ENCODE results near the gene REST. TPM values are rescaled to one million over a fixed set of nuclear protein-coding genes. Genes with fewer than 3 reads are reported as not detected.

REST gene
- total and polyA plus RNA-seq, 8 donors = 2.7 to 28.9 (median 13.9) TPM

GRCh38 chr4:56990109-56990905 lies 82.6 kb downstream of the REST start:
- 90 to 93% methylated on average over 6 of the region's 6 CpGs for whole genome bisulfite sequencing, 2 donors

GRCh38 chr4:56995525-56995924 lies 87.8 kb downstream of the REST start:
- no peaks in the 10 kb centered on the region for H3K27me3 ChIP-seq
- no peak overlapping the region for H3K4me3 ChIP-seq
- FAIRE-seq = no peak
- 32 to 33% methylated on average over 7 of the region's 7 CpGs for WGBS, 2 donors
- TF ChIP-seq CTCF (IDR thresholded peaks at IDR 0.05) = no peak
- peaks cover 0 to 8% (median 0%) of the 10 kb centered on the region in 3 donors for H3K4me1 ChIP-seq
- intact Hi-C loops (cut with DNase I) = no loop called here
- DNase-seq = peak in 3 of 6 donors; percentile 33 to 48 (median 46)
- no peaks in the 10 kb centered on the region for H3K9me3 ChIP-seq
- H3K36me3 ChIP-seq = peaks cover 0 to 42% (median 15%) of the 10 kb centered on the region in 3 donors
- peak; percentile 24 to 90 (median 88) for ATAC-seq
- H3K27ac ChIP-seq = peak overlapping the region in 1 of 4 donors; percentile 4

More at GRCh38 chr4:56990109-56990905, 82.6 kb downstream of the REST start:
- ATAC-seq (no peak), FAIRE-seq (no peak), DNase-seq (no peak)
- Histone ChIP-seq H3K9me3 (no peaks in the 10 kb centered on the region), H3K27ac (no peak overlapping the region), H3K4me1 (peaks cover 0 to 3% (median 0%) of the 10 kb centered on the region in 3 donors), H3K36me3 (peaks cover 4 to 51% (median 14%) of the 10 kb centered on the region in 3 donors), H3K4me3 (no peak overlapping the region), H3K27me3 (no peaks in the 10 kb centered on the region)
- no peak for TF ChIP-seq CTCF (IDR thresholded peaks at IDR 0.05)
- intact Hi-C loops (cut with DNase I) = no loop called here

- no peak for FAIRE-seq
- H3K4me1 ChIP-seq = peaks cover 0 to 8% (median 0%) of the 10 kb centered on the region in 3 donors
- 100% methylated on average over 1 of the region's 1 CpG for WGBS, 2 donors
- intact Hi-C loops (cut with DNase I) = no loop called here
- no peak for DNase-seq
- ATAC-seq = no peak
- no peak overlapping the region for H3K4me3 ChIP-seq
- no peaks in the 10 kb centered on the region for H3K27me3 ChIP-seq
- no peak for TF ChIP-seq CTCF (IDR thresholded peaks at IDR 0.05)
- H3K9me3 ChIP-seq = no peaks in the 10 kb centered on the region
- H3K36me3 ChIP-seq = peaks cover 0 to 34% (median 16%) of the 10 kb centered on the region in 3 donors
- no peak overlapping the region for H3K27ac ChIP-seq
These were observed 92.1 kb downstream of the REST start for GRCh38 chr4:56999751-57000150.

- Histone ChIP-seq H3K4me1 (no peaks in the 10 kb centered on the region), H3K36me3 (peaks cover 0 to 79% (median 23%) of the 10 kb centered on the region in 3 donors), H3K4me3 (no peak overlapping the region), H3K9me3 (no peaks in the 10 kb centered on the region), H3K27ac (no peak overlapping the region), H3K27me3 (no peaks in the 10 kb centered on the region)
- no peak for TF ChIP-seq CTCF (IDR thresholded peaks at IDR 0.05)
- DNase-seq = no peak
- WGBS, 2 donors = 75 to 80% methylated on average over 4 of the region's 4 CpGs
- ATAC-seq = peak in 1 of 4 donors; percentile 12
- no peak for FAIRE-seq
- intact Hi-C loops (cut with DNase I) = no loop called here
These were observed 105.9 kb downstream of the REST start for GRCh38 chr4:57013543-57014120.

Other genes with a start within 250 kb of the REST start
- 1 to 10 TPM in 4 of 6 donors, under 1 TPM in 2; 0.43 to 9.9 (median 2.5) TPM for gene HOPX, start 226.6 kb upstream of the REST start, total RNA-seq
- 10 to 100 TPM in 1 of 2 donors, 1 to 10 TPM in 1; 6.0 to 29.3 TPM for gene HOPX, start 226.6 kb upstream of the REST start, polyA plus RNA-seq
- gene SPINK2, start 86.2 kb upstream of the REST start, total RNA-seq = under 1 TPM in 1 of 6 donors, not detected in 5; 0.49 TPM
- under 1 TPM in 1 of 2 donors, not detected in 1; 0.63 TPM for gene SPINK2, start 86.2 kb upstream of the REST start, polyA plus RNA-seq
- 10 to 100 TPM; 12.6 to 27.0 (median 19.6) TPM for gene NOA1, start 69.7 kb downstream of the REST start, total RNA-seq
- gene NOA1, start 69.7 kb downstream of the REST start, polyA plus RNA-seq = 1 to 10 TPM; 5.2 to 7.8 TPM
- 10 to 100 TPM; 25.0 to 48.2 (median 36.5) TPM for gene POLR2B, start 71.0 kb downstream of the REST start, total RNA-seq
- 10 to 100 TPM; 19.2 to 36.3 TPM for gene POLR2B, start 71.0 kb downstream of the REST start, polyA plus RNA-seq
- 100 to 1,000 TPM in 3 of 6 donors, 10 to 100 TPM in 3; 49.4 to 324 (median 120) TPM for gene IGFBP7, start 202.5 kb downstream of the REST start, total RNA-seq
- gene IGFBP7, start 202.5 kb downstream of the REST start, polyA plus RNA-seq = 100 to 1,000 TPM; 156 to 186 TPM

All from pancreas (tissue), 10 donors.